WI38 (cell line): Measurements from ENCODE around the gene ANKRD52.

Source experiments
- H3K4me3 ChIP-seq: 2 replicates; pipeline ENCODE4 v1.5.1; 2011; ENCODE audit warnings: low read depth, mild to moderate bottlenecking, control low read depth, low read length
- CTCF ChIP-seq: IDR thresholded peaks from 2 replicates; pipeline ENCODE4 v1.5.1; 2012; ENCODE audit warnings: low read depth, mild to moderate bottlenecking, control low read depth, low read length

The ANKRD52 gene

DNA sequence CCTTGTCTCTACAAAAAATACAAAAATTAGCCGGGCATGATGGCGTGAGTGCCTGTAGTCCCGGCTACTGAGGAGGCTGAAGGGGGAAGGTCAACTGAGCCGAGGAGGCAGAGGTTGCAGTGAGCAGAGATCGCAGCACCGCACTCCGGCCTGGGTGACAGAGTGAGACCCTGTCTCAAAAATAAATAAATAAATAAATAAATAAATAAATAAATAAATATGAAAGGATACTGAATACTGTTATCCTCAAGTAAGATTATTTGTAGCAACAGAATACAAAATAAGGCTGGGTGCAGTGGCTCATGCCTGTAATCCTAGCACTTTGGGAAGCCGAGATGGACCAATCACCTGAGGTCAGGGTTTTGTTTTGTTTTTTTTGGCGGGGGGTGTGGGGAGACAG lies 38.3 kb downstream of the ANKRD52 start:
- TF ChIP-seq CTCF, result no peak
- peak overlapping the region; percentile 92 for H3K4me3 ChIP-seq

GRCh38 chr12:56216461-56216860 lies 41.7 kb downstream of the ANKRD52 start:
- no peak overlapping the region for H3K4me3 ChIP-seq
- no peak for TF ChIP-seq CTCF

GRCh38 chr12:56213878-56214277 lies 44.3 kb downstream of the ANKRD52 start:
- TF ChIP-seq CTCF, result no peak
- H3K4me3 ChIP-seq, result no peak overlapping the region

- H3K4me3 ChIP-seq, result no peak overlapping the region
- TF ChIP-seq CTCF, result no peak
These were observed 45.8 kb downstream of the ANKRD52 start for GRCh38 chr12:56212361-56212760.

DNA sequence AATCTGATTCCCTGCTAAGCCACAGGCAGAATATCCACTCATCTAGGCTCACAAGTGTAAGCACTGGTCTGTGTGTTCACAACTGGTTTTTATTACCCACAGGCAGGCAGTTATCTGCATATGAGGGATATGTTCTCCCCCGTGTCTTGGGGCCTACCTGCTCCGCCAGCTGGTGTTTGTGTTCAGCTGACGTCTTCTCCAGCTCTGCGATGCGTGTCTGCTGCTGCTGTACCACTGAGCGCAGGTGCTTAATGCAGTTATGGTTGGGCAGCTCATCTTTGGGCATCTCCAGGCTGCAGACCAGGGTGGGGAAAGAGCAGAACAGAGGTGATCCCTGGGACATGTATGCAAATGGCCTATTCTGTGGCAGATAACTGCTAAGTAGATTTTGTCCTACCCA lies 50.2 kb downstream of the ANKRD52 start:
- no peak overlapping the region for H3K4me3 ChIP-seq
- no peak for TF ChIP-seq CTCF

DNA sequence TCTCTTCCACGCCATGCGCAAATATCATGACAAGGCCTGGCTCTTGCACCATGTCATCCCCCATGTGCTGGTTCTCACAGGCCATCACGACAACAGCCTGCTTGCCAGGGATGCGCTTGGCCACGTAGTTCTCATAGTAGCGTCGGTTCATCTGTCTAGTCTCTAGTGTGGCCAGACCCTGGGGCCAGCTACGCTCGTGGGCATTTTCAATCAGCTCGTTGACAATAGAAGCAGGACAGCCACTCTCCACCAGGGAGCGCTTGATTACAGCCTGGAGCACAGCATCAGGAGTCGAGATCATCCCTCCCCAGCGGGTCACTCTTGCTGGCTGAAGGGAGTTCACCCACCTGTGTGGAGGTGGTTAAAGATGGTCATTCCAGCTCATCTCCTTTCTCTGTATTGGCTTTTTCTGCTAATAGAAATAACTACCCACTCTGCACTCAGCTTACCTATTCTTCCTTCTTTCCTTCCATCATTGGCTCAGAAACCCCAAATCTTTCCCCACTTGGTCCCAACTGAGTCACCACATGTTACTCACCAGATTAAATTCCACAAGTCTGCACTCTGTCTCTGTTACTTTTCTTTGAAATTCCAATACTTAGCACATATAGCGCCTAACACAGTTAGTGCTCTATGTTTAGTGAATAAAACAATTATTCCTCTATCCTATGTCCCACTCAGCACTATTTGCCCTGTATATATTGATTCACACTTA lies 51.6 kb downstream of the ANKRD52 start:
- H3K4me3 ChIP-seq, result no peak overlapping the region
- TF ChIP-seq CTCF, result peak; percentile 68

GRCh38 chr12:56205445-56205844 lies 52.7 kb downstream of the ANKRD52 start:
- no peak for TF ChIP-seq CTCF
- no peak overlapping the region for H3K4me3 ChIP-seq
